Liver (tissue), 3 donors: ENCODE results near the gene TDRD5.

Experiments
- TF ChIP-seq, protein P1 (sequence below): IDR thresholded peaks from 2 replicates; pipeline ENCODE4 v1.6.1; 2016; ENCODE audit warnings: antibody characterized with exemption
- TF ChIP-seq, protein P2 (sequence below): fragments of 150-350 bp; IDR thresholded peaks from 2 replicates; pipeline ENCODE4 v1.5.1; 2017; ENCODE audit warnings: improper control_type of control experiment, low read depth, low read length; ENCODE audit not compliant: missing input control
- donor health status: healthy.
- donor health status: healthy.

DNA sequence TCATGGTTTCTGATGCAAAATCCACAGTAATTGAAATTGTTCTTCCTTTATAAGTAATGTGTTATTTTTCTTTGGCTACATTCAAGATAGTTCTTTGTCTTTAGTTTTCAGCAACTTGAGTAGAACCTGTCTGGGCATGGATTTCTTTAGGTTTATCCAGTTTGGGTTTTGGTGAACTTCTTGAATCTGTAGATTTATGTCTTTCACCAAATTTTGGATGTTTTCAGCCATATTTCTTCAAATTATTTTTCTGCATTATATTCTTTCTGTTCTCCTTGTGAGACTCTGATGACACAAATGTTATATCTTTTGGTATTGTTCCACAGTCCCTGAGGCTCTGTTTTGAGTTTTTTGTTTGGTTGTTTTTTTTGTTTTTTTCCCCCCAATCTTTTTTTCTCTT, 69.4 kb downstream of the TDRD5 start:
- TF ChIP-seq, protein P1, sequence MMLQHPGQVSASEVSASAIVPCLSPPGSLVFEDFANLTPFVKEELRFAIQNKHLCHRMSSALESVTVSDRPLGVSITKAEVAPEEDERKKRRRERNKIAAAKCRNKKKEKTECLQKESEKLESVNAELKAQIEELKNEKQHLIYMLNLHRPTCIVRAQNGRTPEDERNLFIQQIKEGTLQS, result no peak
- TF ChIP-seq, protein P2, sequence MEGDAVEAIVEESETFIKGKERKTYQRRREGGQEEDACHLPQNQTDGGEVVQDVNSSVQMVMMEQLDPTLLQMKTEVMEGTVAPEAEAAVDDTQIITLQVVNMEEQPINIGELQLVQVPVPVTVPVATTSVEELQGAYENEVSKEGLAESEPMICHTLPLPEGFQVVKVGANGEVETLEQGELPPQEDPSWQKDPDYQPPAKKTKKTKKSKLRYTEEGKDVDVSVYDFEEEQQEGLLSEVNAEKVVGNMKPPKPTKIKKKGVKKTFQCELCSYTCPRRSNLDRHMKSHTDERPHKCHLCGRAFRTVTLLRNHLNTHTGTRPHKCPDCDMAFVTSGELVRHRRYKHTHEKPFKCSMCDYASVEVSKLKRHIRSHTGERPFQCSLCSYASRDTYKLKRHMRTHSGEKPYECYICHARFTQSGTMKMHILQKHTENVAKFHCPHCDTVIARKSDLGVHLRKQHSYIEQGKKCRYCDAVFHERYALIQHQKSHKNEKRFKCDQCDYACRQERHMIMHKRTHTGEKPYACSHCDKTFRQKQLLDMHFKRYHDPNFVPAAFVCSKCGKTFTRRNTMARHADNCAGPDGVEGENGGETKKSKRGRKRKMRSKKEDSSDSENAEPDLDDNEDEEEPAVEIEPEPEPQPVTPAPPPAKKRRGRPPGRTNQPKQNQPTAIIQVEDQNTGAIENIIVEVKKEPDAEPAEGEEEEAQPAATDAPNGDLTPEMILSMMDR, result no peak
